ENCODE data around the gene YBX3. TPM values are rescaled to one million over a fixed set of nuclear protein-coding genes. Genes with fewer than 3 reads are reported as not detected.

Gene YBX3
- polyA plus RNA-seq, 1 donor (not counting 4 experiments of a cell fraction or from before 2014, with no cell fraction given): 170 TPM

DNA sequence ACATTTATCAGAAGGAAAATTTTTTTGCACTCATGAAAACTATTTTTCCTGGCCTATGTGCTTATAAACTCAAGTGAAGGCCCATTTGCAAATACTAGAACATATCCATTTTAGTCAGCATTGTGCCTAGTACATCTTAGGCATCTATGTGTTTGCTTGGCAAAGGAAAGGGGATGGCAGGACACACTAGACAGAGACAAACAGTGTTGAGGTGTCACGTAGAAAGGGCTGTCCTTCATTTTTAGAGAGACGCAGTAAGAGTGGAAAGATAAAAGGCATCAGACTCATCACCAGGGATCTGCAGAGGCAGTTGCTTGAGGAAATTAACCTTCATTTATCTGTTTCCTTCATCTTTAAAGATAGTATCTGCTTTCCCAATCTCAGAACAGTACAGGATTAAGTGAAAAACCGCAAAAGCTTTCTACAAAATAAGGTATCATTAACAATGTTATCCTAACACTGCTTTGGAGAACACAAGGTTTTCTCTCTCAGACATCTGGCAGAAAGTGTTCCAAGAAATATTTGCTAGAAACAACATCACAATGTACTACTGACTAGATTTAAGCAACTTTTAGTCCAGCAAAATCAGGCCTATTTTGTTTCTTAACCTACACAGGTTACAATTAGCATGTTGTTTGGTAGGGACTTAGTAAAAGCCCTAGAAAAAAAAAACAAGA lies 2.0 kb downstream of the YBX3 start:
- Histone ChIP-seq H3K27ac (ENCODE audit: control insufficient read depth, insufficient read depth, low read length) (peak overlapping the region; percentile 99), H3K9me3 (ENCODE audit: control insufficient read depth, low read depth, low read length) (no peaks in the 10 kb centered on the region), H3K9ac (ENCODE audit: control insufficient read depth, extremely low read depth, insufficient read depth, low read length) (peak overlapping the region; percentile 100), H3K4me3 (ENCODE audit: control insufficient read depth in 2 of 3, extremely low read depth in 1 of 3, insufficient read depth in 2 of 3, low read depth in 1 of 3, low read length in 3 of 3) (peak overlapping the region; percentile 75 to 98 (median 97)), H3K9me1 (ENCODE audit: control insufficient read depth, extremely low read depth, insufficient read depth, low read length) (no peaks in the 10 kb centered on the region), H3K36me3 (ENCODE audit: control insufficient read depth in 2 of 2, extremely low read depth in 1 of 2, insufficient read depth in 2 of 2, low read length in 2 of 2) (no peaks in the 10 kb centered on the region), H4K20me1 (ENCODE audit: control insufficient read depth, extremely low read depth, insufficient read depth, low read length) (peaks cover 9% of the 10 kb centered on the region), H3K79me2 (ENCODE audit: control insufficient read depth, insufficient read depth, low read length) (peaks cover 57% of the 10 kb centered on the region), H3K4me2 (ENCODE audit: control insufficient read depth, extremely low read depth, insufficient read depth, low read depth, low read length) (peak overlapping the region; percentile 69), H3K27me3 (ENCODE audit: control insufficient read depth, extremely low read depth, insufficient read depth, low read length) (no peaks in the 10 kb centered on the region), H3K4me1 (ENCODE audit: control insufficient read depth, extremely low read depth, insufficient read depth, low read length) (peaks cover 47% of the 10 kb centered on the region), H2AFZ (ENCODE audit: control insufficient read depth, low read length) (no peak overlapping the region)
- TF ChIP-seq, protein P1, sequence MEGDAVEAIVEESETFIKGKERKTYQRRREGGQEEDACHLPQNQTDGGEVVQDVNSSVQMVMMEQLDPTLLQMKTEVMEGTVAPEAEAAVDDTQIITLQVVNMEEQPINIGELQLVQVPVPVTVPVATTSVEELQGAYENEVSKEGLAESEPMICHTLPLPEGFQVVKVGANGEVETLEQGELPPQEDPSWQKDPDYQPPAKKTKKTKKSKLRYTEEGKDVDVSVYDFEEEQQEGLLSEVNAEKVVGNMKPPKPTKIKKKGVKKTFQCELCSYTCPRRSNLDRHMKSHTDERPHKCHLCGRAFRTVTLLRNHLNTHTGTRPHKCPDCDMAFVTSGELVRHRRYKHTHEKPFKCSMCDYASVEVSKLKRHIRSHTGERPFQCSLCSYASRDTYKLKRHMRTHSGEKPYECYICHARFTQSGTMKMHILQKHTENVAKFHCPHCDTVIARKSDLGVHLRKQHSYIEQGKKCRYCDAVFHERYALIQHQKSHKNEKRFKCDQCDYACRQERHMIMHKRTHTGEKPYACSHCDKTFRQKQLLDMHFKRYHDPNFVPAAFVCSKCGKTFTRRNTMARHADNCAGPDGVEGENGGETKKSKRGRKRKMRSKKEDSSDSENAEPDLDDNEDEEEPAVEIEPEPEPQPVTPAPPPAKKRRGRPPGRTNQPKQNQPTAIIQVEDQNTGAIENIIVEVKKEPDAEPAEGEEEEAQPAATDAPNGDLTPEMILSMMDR (optimal IDR thresholded peaks at IDR 0.05 in 1 of 3, IDR thresholded peaks at IDR 0.05 in 1 of 3, conservative IDR thresholded peaks at IDR 0.05 in 1 of 3; ENCODE audit: extremely low read depth in 1 of 3, insufficient read depth in 2 of 3, low read length in 3 of 3): no peak
- no peak for TF ChIP-seq EZH2 (IDR thresholded peaks at IDR 0.05; ENCODE audit: low read length)
- dilution Hi-C loops (cut with MboI; ENCODE audit: extremely low pct_ligation_motif_present, low sequenced_read_pairs): no loop called here
- DNase-seq (ENCODE audit: low read depth, low spot score): no peak
- FAIRE-seq: peak; percentile 81

DNA sequence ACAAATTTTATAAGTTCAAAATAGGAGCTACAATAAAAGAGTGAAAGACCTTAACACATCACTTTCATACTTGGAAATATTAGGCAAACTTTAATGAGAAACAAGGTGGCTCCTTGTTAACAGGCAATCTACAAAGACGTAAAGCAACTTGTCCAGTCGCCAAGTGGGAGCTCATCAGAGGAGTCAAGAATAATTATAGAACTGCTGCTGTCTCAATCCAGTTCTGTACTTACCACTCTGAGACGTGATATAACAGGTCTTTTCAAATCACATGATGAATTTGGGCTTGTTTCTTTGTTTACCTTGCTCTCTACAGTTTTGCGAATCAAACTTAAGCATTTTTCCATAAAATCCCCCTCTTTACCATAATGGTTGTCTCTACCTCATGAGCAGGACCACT lies 3.6 kb downstream of the YBX3 start:
- Histone ChIP-seq H3K4me1 (ENCODE audit: control insufficient read depth, extremely low read depth, insufficient read depth, low read length) (peaks cover 53% of the 10 kb centered on the region), H3K27ac (ENCODE audit: control insufficient read depth, insufficient read depth, low read length) (peak overlapping the region; percentile 99), H3K4me2 (ENCODE audit: control insufficient read depth, extremely low read depth, insufficient read depth, low read depth, low read length) (peak overlapping the region; percentile 69), H3K9ac (ENCODE audit: control insufficient read depth, extremely low read depth, insufficient read depth, low read length) (peak overlapping the region; percentile 100), H4K20me1 (ENCODE audit: control insufficient read depth, extremely low read depth, insufficient read depth, low read length) (peaks cover 9% of the 10 kb centered on the region), H3K79me2 (ENCODE audit: control insufficient read depth, insufficient read depth, low read length) (peaks cover 72% of the 10 kb centered on the region), H2AFZ (ENCODE audit: control insufficient read depth, low read length) (no peak overlapping the region), H3K9me3 (ENCODE audit: control insufficient read depth, low read depth, low read length) (no peaks in the 10 kb centered on the region), H3K9me1 (ENCODE audit: control insufficient read depth, extremely low read depth, insufficient read depth, low read length) (no peaks in the 10 kb centered on the region), H3K36me3 (ENCODE audit: control insufficient read depth in 2 of 2, extremely low read depth in 1 of 2, insufficient read depth in 2 of 2, low read length in 2 of 2) (peaks cover 2 to 12% of the 10 kb centered on the region in 2 experiments), H3K4me3 (ENCODE audit: control insufficient read depth in 2 of 3, extremely low read depth in 1 of 3, insufficient read depth in 2 of 3, low read depth in 1 of 3, low read length in 3 of 3) (peak overlapping the region; percentile 75 to 98 (median 97)), H3K27me3 (ENCODE audit: control insufficient read depth, extremely low read depth, insufficient read depth, low read length) (no peaks in the 10 kb centered on the region)
- FAIRE-seq (peak; percentile 29), DNase-seq (ENCODE audit: low read depth, low spot score) (no peak)
- TF ChIP-seq, protein P1 (optimal IDR thresholded peaks at IDR 0.05 in 1 of 3, IDR thresholded peaks at IDR 0.05 in 1 of 3, conservative IDR thresholded peaks at IDR 0.05 in 1 of 3; ENCODE audit: extremely low read depth in 1 of 3, insufficient read depth in 2 of 3, low read length in 3 of 3): no peak
- TF ChIP-seq EZH2 (IDR thresholded peaks at IDR 0.05; ENCODE audit: low read length): no peak
- dilution Hi-C loops (cut with MboI; ENCODE audit: extremely low pct_ligation_motif_present, low sequenced_read_pairs): no loop called here
